ENCODE results near the gene ATP2C1.

The ATP2C1 gene

DNA sequence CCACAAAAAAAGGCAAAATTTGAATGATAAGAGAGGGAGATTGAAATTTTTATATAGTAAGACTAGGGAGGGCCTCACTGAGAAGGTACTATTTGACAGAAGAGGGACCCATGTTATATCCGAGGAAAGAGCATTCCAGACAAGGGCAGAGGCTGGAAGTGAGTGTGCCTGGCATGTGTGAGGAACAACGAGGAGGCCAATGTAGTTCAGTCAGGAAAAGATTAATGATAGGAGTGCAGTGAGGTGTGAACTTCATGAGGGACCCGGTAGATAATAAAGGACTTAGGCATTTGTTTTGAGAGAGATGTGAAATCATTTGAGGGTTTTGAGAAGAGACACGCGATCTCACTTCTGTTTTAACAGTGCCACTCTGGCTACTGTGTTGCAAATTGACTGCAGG is 96.4 kb downstream of the ATP2C1 start:
- no peak overlapping the region for H3K9ac ChIP-seq (ENCODE audit: low read depth, low read length, poor library complexity, severe bottlenecking)
- TF ChIP-seq, protein P1, sequence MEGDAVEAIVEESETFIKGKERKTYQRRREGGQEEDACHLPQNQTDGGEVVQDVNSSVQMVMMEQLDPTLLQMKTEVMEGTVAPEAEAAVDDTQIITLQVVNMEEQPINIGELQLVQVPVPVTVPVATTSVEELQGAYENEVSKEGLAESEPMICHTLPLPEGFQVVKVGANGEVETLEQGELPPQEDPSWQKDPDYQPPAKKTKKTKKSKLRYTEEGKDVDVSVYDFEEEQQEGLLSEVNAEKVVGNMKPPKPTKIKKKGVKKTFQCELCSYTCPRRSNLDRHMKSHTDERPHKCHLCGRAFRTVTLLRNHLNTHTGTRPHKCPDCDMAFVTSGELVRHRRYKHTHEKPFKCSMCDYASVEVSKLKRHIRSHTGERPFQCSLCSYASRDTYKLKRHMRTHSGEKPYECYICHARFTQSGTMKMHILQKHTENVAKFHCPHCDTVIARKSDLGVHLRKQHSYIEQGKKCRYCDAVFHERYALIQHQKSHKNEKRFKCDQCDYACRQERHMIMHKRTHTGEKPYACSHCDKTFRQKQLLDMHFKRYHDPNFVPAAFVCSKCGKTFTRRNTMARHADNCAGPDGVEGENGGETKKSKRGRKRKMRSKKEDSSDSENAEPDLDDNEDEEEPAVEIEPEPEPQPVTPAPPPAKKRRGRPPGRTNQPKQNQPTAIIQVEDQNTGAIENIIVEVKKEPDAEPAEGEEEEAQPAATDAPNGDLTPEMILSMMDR (conservative IDR thresholded peaks at IDR 0.05; ENCODE audit: low read length) = no peak
- no peak for TF ChIP-seq EZH2phosphoT487 (IDR thresholded peaks at IDR 0.05; ENCODE audit: borderline replicate concordance)
- H3K9me3 ChIP-seq (ENCODE audit: insufficient read depth, low read depth, low read length) = no peaks in the 10 kb centered on the region
- peaks cover 37% of the 10 kb centered on the region for H3K4me1 ChIP-seq (ENCODE audit: insufficient read depth, low read length, poor library complexity, severe bottlenecking)
- H3K9me2 ChIP-seq (replicated peaks; ENCODE audit: low read depth, low read length) = no peaks in the 10 kb centered on the region
- H3F3A ChIP-seq (ENCODE audit: low read depth) = 0 out of 2 replicates have a peak, but pooled peaks cover 5% of the 10 kb centered on the region
- no peak overlapping the region for H3K4me2 ChIP-seq (ENCODE audit: low read depth, low read length, poor library complexity, severe bottlenecking)
- H3K4me3 ChIP-seq (ENCODE audit: low read length, poor library complexity, severe bottlenecking) = no peak overlapping the region
- H3K27me3 ChIP-seq (ENCODE audit: insufficient read depth, low read length, poor library complexity, severe bottlenecking) = no peaks in the 10 kb centered on the region
- H2AFZ ChIP-seq (ENCODE audit: low read length) = no peak overlapping the region
- H3K79me2 ChIP-seq (ENCODE audit: insufficient read depth, low read length) = peaks cover 3% of the 10 kb centered on the region
- no peaks in the 10 kb centered on the region for H4K20me1 ChIP-seq (ENCODE audit: insufficient read depth, low read length, poor library complexity, severe bottlenecking)
- peaks cover 27% of the 10 kb centered on the region; the same call in 1 of the 2 replicates for H3K36me3 ChIP-seq (ENCODE audit: insufficient read depth, low read length)

DNA sequence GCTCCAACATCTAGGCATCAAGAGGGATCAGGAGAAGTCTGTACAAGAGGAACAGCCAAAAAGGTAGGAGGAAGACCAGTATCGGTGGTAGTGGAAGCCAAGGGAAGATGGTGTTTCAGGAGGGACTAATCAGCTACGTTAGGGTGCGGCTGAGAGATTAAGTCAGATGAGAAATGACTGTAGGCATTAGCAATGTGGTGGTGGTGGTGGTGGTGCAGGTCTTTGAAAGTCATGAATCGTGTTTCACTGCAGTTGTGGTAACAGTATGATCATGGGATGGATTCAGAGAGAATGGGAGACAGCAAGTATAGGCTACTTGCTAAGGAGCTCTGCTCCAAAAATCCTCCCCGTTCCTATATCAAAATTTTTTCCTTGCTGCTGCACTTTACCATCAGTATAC is 97.2 kb downstream of the ATP2C1 start:
- Histone ChIP-seq H3K9me3 (ENCODE audit: insufficient read depth, low read depth, low read length) (no peaks in the 10 kb centered on the region), H3K27me3 (ENCODE audit: insufficient read depth, low read length, poor library complexity, severe bottlenecking) (no peaks in the 10 kb centered on the region), H3K79me2 (ENCODE audit: insufficient read depth, low read length) (peaks cover 3% of the 10 kb centered on the region), H4K20me1 (ENCODE audit: insufficient read depth, low read length, poor library complexity, severe bottlenecking) (no peaks in the 10 kb centered on the region), H3K4me2 (ENCODE audit: low read depth, low read length, poor library complexity, severe bottlenecking) (no peak overlapping the region), H3K9ac (ENCODE audit: low read depth, low read length, poor library complexity, severe bottlenecking) (no peak overlapping the region), H3K4me3 (ENCODE audit: low read length, poor library complexity, severe bottlenecking) (no peak overlapping the region), H3K36me3 (ENCODE audit: insufficient read depth, low read length) (peaks cover 35% of the 10 kb centered on the region; the same call in 1 of the 2 replicates), H2AFZ (ENCODE audit: low read length) (no peak overlapping the region), H3K9me2 (replicated peaks; ENCODE audit: low read depth, low read length) (no peaks in the 10 kb centered on the region), H3K4me1 (ENCODE audit: insufficient read depth, low read length, poor library complexity, severe bottlenecking) (peaks cover 37% of the 10 kb centered on the region), H3F3A (ENCODE audit: low read depth) (0 out of 2 replicates have a peak, but pooled peaks cover 5% of the 10 kb centered on the region)
- no peak for TF ChIP-seq EZH2phosphoT487 (IDR thresholded peaks at IDR 0.05; ENCODE audit: borderline replicate concordance)
- TF ChIP-seq, protein P1 (conservative IDR thresholded peaks at IDR 0.05; ENCODE audit: low read length) = no peak

DNA sequence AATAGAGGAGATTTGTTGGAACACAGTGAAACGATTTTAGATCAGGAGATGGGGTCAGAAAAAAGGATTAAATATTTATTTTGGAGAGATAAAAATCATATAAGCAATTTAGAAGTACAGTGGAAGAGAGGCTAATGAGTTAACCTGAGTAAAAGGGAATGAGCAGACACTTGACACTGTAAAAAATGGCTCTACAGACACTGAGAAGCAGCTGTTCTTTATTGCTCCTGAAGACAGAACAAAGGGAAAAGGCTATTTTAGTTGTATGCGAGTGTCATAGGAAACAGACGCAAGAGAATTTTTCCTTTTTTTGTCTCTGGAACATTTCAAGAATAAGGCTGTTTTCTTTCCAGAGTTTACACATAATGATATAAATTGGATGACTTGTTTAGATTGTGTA is 98.5 kb downstream of the ATP2C1 start:
- no peaks in the 10 kb centered on the region for H3K9me3 ChIP-seq (ENCODE audit: insufficient read depth, low read depth, low read length)

More for the DNA sequence above, 98.5 kb downstream of the ATP2C1 start:
- TF ChIP-seq, protein P1 (conservative IDR thresholded peaks at IDR 0.05; ENCODE audit: low read length) = no peak
- no peak for TF ChIP-seq EZH2phosphoT487 (IDR thresholded peaks at IDR 0.05; ENCODE audit: borderline replicate concordance)
- no peaks in the 10 kb centered on the region for H3K9me2 ChIP-seq (replicated peaks; ENCODE audit: low read depth, low read length)
- H3K27me3 ChIP-seq (ENCODE audit: insufficient read depth, low read length, poor library complexity, severe bottlenecking) = no peaks in the 10 kb centered on the region
- peaks cover 3% of the 10 kb centered on the region for H3K79me2 ChIP-seq (ENCODE audit: insufficient read depth, low read length)
- no peak overlapping the region for H3K4me3 ChIP-seq (ENCODE audit: low read length, poor library complexity, severe bottlenecking)
- H3K9ac ChIP-seq (ENCODE audit: low read depth, low read length, poor library complexity, severe bottlenecking) = no peak overlapping the region
- H4K20me1 ChIP-seq (ENCODE audit: insufficient read depth, low read length, poor library complexity, severe bottlenecking) = no peaks in the 10 kb centered on the region
- no peak overlapping the region for H3K4me2 ChIP-seq (ENCODE audit: low read depth, low read length, poor library complexity, severe bottlenecking)
- H3F3A ChIP-seq (ENCODE audit: low read depth) = 0 out of 2 replicates have a peak, but pooled peaks cover 5% of the 10 kb centered on the region
- H3K36me3 ChIP-seq (ENCODE audit: insufficient read depth, low read length) = peaks cover 47% of the 10 kb centered on the region; the same call in 1 of the 2 replicates
- no peak overlapping the region for H2AFZ ChIP-seq (ENCODE audit: low read length)
- peaks cover 35% of the 10 kb centered on the region for H3K4me1 ChIP-seq (ENCODE audit: insufficient read depth, low read length, poor library complexity, severe bottlenecking)
